H9 (cell line): ENCODE results near the gene SUPT20H. TPM values are rescaled to one million over a fixed set of nuclear protein-coding genes. Genes with fewer than 3 reads are reported as not detected.

Experiments used
- DNase-seq: peaks from one replicate; pipeline ENCODE4 v3.0.0-alpha.2; 2017
- H2AFZ ChIP-seq: one replicate; pipeline ENCODE4 v1.6.1; 2013; ENCODE audit warnings: mild to moderate bottlenecking, low read length, control low read depth, moderate library complexity
- H2AK5ac ChIP-seq: 2 replicates; pipeline ENCODE4 v1.6.1; 2013; ENCODE audit warnings: low read length, control low read depth, mixed read lengths; ENCODE audit not compliant: insufficient read length
- H2BK120ac ChIP-seq: one replicate; pipeline ENCODE4 v1.6.1; 2013; ENCODE audit warnings: low read depth, mild to moderate bottlenecking, low read length, control low read depth, inconsistent platforms; ENCODE audit not compliant: poor library complexity, severe bottlenecking
- H2BK12ac ChIP-seq: 2 replicates; pipeline ENCODE4 v1.6.1; 2013; ENCODE audit warnings: low read length, control low read depth, mixed read lengths, low read depth; ENCODE audit not compliant: insufficient read length
- H2BK15ac ChIP-seq: 2 replicates; pipeline ENCODE4 v1.6.1; 2013; ENCODE audit warnings: low read depth, low read length, control low read depth
- H2BK20ac ChIP-seq: one replicate; pipeline ENCODE4 v1.6.1; 2013; ENCODE audit warnings: low read depth, mild to moderate bottlenecking, low read length, control low read depth, inconsistent platforms; ENCODE audit not compliant: poor library complexity, severe bottlenecking
- H2BK5ac ChIP-seq: 2 replicates; pipeline ENCODE4 v1.6.1; 2013; ENCODE audit warnings: low read length, control low read depth, mixed read lengths; ENCODE audit not compliant: insufficient read length
- H3K14ac ChIP-seq: 2 replicates; pipeline ENCODE4 v1.6.1; 2013; ENCODE audit warnings: low read length, control low read depth; ENCODE audit not compliant: insufficient read depth
- H3K18ac ChIP-seq: 2 replicates; pipeline ENCODE4 v1.6.1; 2013; ENCODE audit warnings: low read depth, mild to moderate bottlenecking, mixed read lengths, low read length, control low read depth; ENCODE audit not compliant: insufficient read length
- H3K23ac ChIP-seq: 2 replicates; pipeline ENCODE4 v1.6.1; 2013; ENCODE audit warnings: low read length, control low read depth, mixed read lengths, low read depth; ENCODE audit not compliant: insufficient read length
- H3K23me2 ChIP-seq: 2 replicates; pipeline ENCODE4 v1.6.1; 2013; ENCODE audit warnings: low read depth, mild to moderate bottlenecking, mixed read lengths, low read length, control low read depth; ENCODE audit not compliant: insufficient read length, poor library complexity, severe bottlenecking
- H3K27ac ChIP-seq: 2 replicates; pipeline ENCODE4 v1.5.1; 2013; ENCODE audit warnings: low read length, control low read depth, mixed read lengths, low read depth; ENCODE audit not compliant: insufficient read length
- H3K27me3 ChIP-seq: 2 replicates; pipeline ENCODE4 v1.6.1; 2013; ENCODE audit warnings: low read length, control low read depth, inconsistent platforms; ENCODE audit not compliant: insufficient read depth
- H3K4ac ChIP-seq: 2 replicates; pipeline ENCODE4 v1.6.1; 2013; ENCODE audit warnings: low read depth, mild to moderate bottlenecking, control low read depth, inconsistent platforms, low read length, moderate library complexity
- H3K4me1 ChIP-seq: 2 replicates; pipeline ENCODE4 v1.6.1; 2013; ENCODE audit warnings: low read length, control low read depth, inconsistent platforms; ENCODE audit not compliant: insufficient read depth
- H3K4me2 ChIP-seq: 2 replicates; pipeline ENCODE4 v1.6.1; 2013; ENCODE audit warnings: low read length, control low read depth, mixed read lengths; ENCODE audit not compliant: insufficient read length, insufficient read depth
- H3K56ac ChIP-seq: 2 replicates; pipeline ENCODE4 v1.6.1; 2013; ENCODE audit warnings: low read depth, mild to moderate bottlenecking, mixed read lengths, low read length, control low read depth; ENCODE audit not compliant: insufficient read length
- H3K79me1 ChIP-seq: 2 replicates; pipeline ENCODE4 v1.6.1; 2013; ENCODE audit warnings: low read depth, mild to moderate bottlenecking, moderate library complexity, low read length, control low read depth, inconsistent platforms; ENCODE audit not compliant: insufficient read depth, poor library complexity, severe bottlenecking
- H3K79me2 ChIP-seq: 2 replicates; pipeline ENCODE4 v1.6.1; 2013; ENCODE audit warnings: low read length, control low read depth, inconsistent platforms; ENCODE audit not compliant: insufficient read depth
- H3K9ac ChIP-seq: 2 replicates; pipeline ENCODE4 v1.6.1; 2013; ENCODE audit warnings: low read length, control low read depth, mixed read lengths; ENCODE audit not compliant: insufficient read length; ENCODE audit errors: extremely low read depth
- H3K9me3 ChIP-seq: one replicate; pipeline ENCODE4 v1.6.1; 2013; ENCODE audit warnings: low read depth, low read length, inconsistent platforms; ENCODE audit not compliant: control insufficient read depth
- H3T11ph ChIP-seq: one replicate; pipeline ENCODE4 v1.6.1; 2013; ENCODE audit warnings: mild to moderate bottlenecking, low read length, control low read depth, inconsistent platforms
- H4K20me1 ChIP-seq: one replicate; pipeline ENCODE4 v1.6.1; 2013; ENCODE audit not compliant: control insufficient read depth, insufficient read length, insufficient read depth
- H4K5ac ChIP-seq: 2 replicates; pipeline ENCODE4 v1.6.1; 2013; ENCODE audit warnings: low read depth, mild to moderate bottlenecking, mixed read lengths, low read length, control low read depth; ENCODE audit not compliant: insufficient read length
- H4K8ac ChIP-seq: replicated peaks from 2 replicates; pipeline ENCODE4 v1.6.1; 2013; ENCODE audit warnings: low read length, control low read depth, mixed read lengths, low read depth; ENCODE audit not compliant: insufficient read length
- H4K91ac ChIP-seq: 2 replicates; pipeline ENCODE4 v1.6.1; 2013; ENCODE audit warnings: low read depth, mild to moderate bottlenecking, moderate library complexity, mixed read lengths, low read length, control low read depth; ENCODE audit not compliant: insufficient read length
- H3K27ac Mint-ChIP-seq, 3 experiments: 2 replicates in 2 of 3; 3 replicates in 1 of 3; pipeline ENCODE4 v1.8.0; 2020 to 2021; ENCODE audit warnings: mixed read lengths in 3 of 3, mild to moderate bottlenecking in 1 of 3, moderate library complexity in 1 of 3
- H3K27me3 Mint-ChIP-seq: 2 replicates; pipeline ENCODE4 v1.8.0; 2021; ENCODE audit warnings: low read depth, mild to moderate bottlenecking, moderate library complexity, mixed read lengths
- H3K36me3 Mint-ChIP-seq, 3 experiments: 2 replicates in 2 of 3; 3 replicates in 1 of 3; pipeline ENCODE4 v1.8.0; 2020 to 2021; ENCODE audit warnings: low read depth in 3 of 3, mixed read lengths in 3 of 3; ENCODE audit not compliant: insufficient read depth in 1 of 3
- H3K4me1 Mint-ChIP-seq, 2 experiments: 2 replicates each; pipeline ENCODE4 v1.8.0; 2020; ENCODE audit warnings: mixed read lengths in 2 of 2
- H3K4me3 Mint-ChIP-seq, 2 experiments: 2 replicates in 1 of 2; 3 replicates in 1 of 2; pipeline ENCODE4 v1.8.0; 2020 to 2021; ENCODE audit warnings: mild to moderate bottlenecking in 2 of 2, mixed read lengths in 2 of 2, moderate library complexity in 1 of 2
- H3K9me3 Mint-ChIP-seq, 2 experiments: 2 replicates in 1 of 2; 3 replicates in 1 of 2; pipeline ENCODE4 v1.8.0; 2020; ENCODE audit warnings: mild to moderate bottlenecking in 2 of 2, mixed read lengths in 2 of 2, moderate library complexity in 1 of 2
- CTCF ChIP-seq: fragments of 200-600 bp; sonication (generic); conservative IDR thresholded peaks from 3 replicates; pipeline ENCODE4 v1.8.0; 2021; ENCODE audit warnings: antibody characterized with exemption, mild to moderate bottlenecking
- WGBS: extraction: QIAGEN DNeasy Blood & Tissue Kit; methylation state at CpG from one replicate; pipeline ENCODE4 v1.1.7; 2013; ENCODE audit warnings: missing lambda C conversion rate, low lambda C conversion rate, mixed read lengths; ENCODE audit not compliant: insufficient read length; ENCODE audit errors: extremely low coverage; 5-methylcytosine and 5-hydroxymethylcytosine counted together
- total RNA-seq: library from RNA; stranded (reverse); gene quantifications from 2 replicates; pipeline ENCODE4 v1.2.1, GENCODE V29; 2021

SUPT20H gene
- total RNA-seq, 1 experiment from 2014 or later, result 59.5 TPM

DNA sequence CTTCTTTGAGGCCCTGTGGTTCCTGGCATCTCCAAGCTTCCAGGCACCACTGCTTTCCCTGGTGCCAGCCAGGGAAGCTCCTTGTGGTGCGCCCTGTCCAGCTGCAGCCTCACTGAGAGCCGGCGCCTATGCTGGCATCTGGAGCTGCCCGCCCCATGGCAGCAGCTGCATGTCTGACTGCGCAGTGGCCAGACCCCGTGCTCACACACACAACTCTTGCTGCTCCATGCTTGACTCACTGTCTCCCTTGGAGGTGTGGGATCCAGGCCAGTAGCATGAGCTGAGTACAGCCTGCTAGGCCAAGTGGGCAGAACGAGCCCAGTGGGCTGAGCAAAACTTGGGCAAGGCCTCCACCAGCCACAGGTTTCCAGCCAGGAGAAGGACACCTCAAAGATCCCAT is 11.5 kb upstream of the SUPT20H start:
- no peak for TF ChIP-seq CTCF
- Histone ChIP-seq H3K4ac (no peak overlapping the region), H3K9me3 (no peaks in the 10 kb centered on the region), H2BK120ac (no peak overlapping the region), H3K27ac (no peak overlapping the region), H4K5ac (no peak overlapping the region), H2AK5ac (no peak overlapping the region), H3T11ph (no peak overlapping the region), H3K23me2 (no peaks in the 10 kb centered on the region), H4K91ac (no peak overlapping the region), H4K20me1 (no peaks in the 10 kb centered on the region), H3K9ac (no peak overlapping the region), H2AFZ (no peak overlapping the region), H3K4me1 (no peaks in the 10 kb centered on the region; the same call in 1 of the 2 replicates), H4K8ac (no peak overlapping the region), H2BK12ac (no peak overlapping the region), H2BK15ac (no peak overlapping the region), H3K23ac (no peak overlapping the region), H2BK20ac (no peak overlapping the region), H3K14ac (no peak overlapping the region; the same call in 1 of the 2 replicates), H3K79me1 (no peaks in the 10 kb centered on the region), H2BK5ac (no peak overlapping the region), H3K18ac (no peak overlapping the region), H3K56ac (no peak overlapping the region), H3K27me3 (no peaks in the 10 kb centered on the region), H3K4me2 (no peak overlapping the region), H3K79me2 (no peaks in the 10 kb centered on the region)
- H3K27ac Mint-ChIP-seq, result no peak overlapping the region
- no peak overlapping the region for H3K4me3 Mint-ChIP-seq
- WGBS, result no CpG with 5 or more reads among the region's 7 CpGs
- H3K36me3 Mint-ChIP-seq, result no peaks in the 10 kb centered on the region
- peaks cover 9 to 12% of the 10 kb centered on the region in 2 experiments for H3K4me1 Mint-ChIP-seq
- H3K27me3 Mint-ChIP-seq, result no peaks in the 10 kb centered on the region
- no peaks in the 10 kb centered on the region for H3K9me3 Mint-ChIP-seq
- no peak for DNase-seq
